ENCODE results near the gene UBE2K.

DNA sequence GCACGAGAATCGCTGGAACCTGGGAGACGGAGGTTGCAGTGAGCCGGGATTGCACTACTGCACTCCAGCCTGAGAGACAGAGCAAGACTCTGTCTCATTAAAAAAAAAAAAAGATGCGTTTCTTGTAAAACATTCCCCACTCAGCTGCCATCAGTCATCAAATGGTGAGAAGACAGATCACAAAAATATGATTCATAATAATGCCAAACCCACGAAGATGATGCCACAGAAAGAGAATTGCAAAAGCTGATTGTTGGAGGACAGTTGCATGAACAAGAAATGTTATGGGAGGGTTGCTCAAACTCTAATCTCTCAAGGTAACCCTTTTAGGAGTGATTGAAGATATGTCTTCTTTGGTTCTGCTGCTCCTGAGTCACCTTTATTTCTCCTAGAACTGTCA is 37.9 kb upstream of the UBE2K start:
- TF ChIP-seq, protein P1, sequence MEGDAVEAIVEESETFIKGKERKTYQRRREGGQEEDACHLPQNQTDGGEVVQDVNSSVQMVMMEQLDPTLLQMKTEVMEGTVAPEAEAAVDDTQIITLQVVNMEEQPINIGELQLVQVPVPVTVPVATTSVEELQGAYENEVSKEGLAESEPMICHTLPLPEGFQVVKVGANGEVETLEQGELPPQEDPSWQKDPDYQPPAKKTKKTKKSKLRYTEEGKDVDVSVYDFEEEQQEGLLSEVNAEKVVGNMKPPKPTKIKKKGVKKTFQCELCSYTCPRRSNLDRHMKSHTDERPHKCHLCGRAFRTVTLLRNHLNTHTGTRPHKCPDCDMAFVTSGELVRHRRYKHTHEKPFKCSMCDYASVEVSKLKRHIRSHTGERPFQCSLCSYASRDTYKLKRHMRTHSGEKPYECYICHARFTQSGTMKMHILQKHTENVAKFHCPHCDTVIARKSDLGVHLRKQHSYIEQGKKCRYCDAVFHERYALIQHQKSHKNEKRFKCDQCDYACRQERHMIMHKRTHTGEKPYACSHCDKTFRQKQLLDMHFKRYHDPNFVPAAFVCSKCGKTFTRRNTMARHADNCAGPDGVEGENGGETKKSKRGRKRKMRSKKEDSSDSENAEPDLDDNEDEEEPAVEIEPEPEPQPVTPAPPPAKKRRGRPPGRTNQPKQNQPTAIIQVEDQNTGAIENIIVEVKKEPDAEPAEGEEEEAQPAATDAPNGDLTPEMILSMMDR (IDR thresholded peaks at IDR 0.05 in 2 of 3, conservative IDR thresholded peaks at IDR 0.05 in 1 of 3; ENCODE audit: borderline replicate concordance in 1 of 3, insufficient read depth in 1 of 3, low read depth in 2 of 3, low read length in 2 of 3), result no peak
- no peak for TF ChIP-seq POLR2A (IDR thresholded peaks at IDR 0.05; ENCODE audit: borderline replicate concordance, extremely low read depth, insufficient read depth, insufficient read length)
- no peak for TF ChIP-seq ZNF274 (IDR thresholded peaks at IDR 0.05; ENCODE audit: low read depth, low read length)
- no peak for TF ChIP-seq FOSL1 (IDR thresholded peaks at IDR 0.05; ENCODE audit: low read depth)
- TF ChIP-seq CEBPB (IDR thresholded peaks at IDR 0.05; ENCODE audit: low read depth), result no peak
- no peak for TF ChIP-seq EZH2 (IDR thresholded peaks at IDR 0.05)
- no peak for TF ChIP-seq TCF7L2 (IDR thresholded peaks at IDR 0.05; ENCODE audit: borderline replicate concordance, extremely low read depth, insufficient read depth, insufficient read length)
- TF ChIP-seq SP1 (IDR thresholded peaks at IDR 0.05; ENCODE audit: low read depth), result no peak
- TF ChIP-seq, protein P2, sequence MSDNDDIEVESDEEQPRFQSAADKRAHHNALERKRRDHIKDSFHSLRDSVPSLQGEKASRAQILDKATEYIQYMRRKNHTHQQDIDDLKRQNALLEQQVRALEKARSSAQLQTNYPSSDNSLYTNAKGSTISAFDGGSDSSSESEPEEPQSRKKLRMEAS (IDR thresholded peaks at IDR 0.05), result no peak
